Stimulated activated CD8-positive, alpha-beta memory T cell treated with anti-CD3 and anti-CD28 coated beads, Interleukin-7, amount 100 ng/mL, for 24 hours (primary cell): Measurements from ENCODE around the gene ZNF512B.
"Not testable (repeated sequence)": the region's sequence is repeated elsewhere in the genome, so short reads cannot be mapped to it uniquely, and the experiment has no call there.

Experiments used
- DNase-seq: peaks from one replicate; pipeline ENCODE4 v3.0.0-alpha.2; 2020; ENCODE audit warnings: low read depth

Gene ZNF512B, protein sequence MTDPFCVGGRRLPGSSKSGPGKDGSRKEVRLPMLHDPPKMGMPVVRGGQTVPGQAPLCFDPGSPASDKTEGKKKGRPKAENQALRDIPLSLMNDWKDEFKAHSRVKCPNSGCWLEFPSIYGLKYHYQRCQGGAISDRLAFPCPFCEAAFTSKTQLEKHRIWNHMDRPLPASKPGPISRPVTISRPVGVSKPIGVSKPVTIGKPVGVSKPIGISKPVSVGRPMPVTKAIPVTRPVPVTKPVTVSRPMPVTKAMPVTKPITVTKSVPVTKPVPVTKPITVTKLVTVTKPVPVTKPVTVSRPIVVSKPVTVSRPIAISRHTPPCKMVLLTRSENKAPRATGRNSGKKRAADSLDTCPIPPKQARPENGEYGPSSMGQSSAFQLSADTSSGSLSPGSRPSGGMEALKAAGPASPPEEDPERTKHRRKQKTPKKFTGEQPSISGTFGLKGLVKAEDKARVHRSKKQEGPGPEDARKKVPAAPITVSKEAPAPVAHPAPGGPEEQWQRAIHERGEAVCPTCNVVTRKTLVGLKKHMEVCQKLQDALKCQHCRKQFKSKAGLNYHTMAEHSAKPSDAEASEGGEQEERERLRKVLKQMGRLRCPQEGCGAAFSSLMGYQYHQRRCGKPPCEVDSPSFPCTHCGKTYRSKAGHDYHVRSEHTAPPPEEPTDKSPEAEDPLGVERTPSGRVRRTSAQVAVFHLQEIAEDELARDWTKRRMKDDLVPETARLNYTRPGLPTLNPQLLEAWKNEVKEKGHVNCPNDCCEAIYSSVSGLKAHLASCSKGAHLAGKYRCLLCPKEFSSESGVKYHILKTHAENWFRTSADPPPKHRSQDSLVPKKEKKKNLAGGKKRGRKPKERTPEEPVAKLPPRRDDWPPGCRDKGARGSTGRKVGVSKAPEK

DNA sequence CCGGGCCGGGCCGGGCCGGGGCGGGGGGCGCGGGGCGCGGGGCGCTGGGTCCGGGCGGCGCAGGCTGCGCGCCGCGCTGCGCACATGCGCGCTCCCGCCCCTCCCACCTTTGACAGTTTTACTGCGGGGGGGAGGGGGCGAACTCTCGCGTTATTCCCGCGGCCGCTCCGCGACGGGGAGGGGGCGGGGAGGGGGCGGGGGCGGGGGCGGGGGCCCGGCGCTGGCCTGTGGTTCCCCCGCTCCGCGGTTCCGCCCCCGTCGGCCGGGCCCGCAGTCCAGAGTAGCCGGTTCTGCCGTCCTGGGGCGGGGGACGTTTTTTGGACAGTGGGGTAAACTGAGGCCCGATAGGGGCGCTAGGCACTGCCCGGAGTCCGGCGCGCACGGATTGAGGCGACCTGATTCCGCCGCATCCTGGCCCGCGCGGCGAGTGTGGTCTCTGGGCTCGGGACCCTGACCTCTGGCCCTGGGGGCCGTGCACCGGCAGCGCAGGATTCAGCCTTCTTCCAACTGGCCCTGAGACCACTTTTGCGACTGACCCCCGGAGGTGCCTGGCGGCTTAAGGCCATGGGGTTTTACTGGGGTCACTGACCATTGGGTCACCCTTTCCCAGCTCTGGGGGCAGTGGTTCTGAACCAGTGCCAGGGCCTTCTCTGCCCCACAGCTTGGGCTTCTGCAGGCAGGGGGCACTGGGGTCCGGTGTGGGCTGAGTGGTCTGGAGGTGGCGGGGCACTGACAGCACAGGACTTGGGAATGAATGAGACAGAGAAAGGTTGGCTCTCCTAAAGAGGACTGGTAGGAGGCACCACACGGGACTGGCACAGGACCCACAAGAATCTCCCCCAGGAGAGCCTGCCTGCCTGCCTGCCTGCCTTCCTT, at the start of gene ZNF512B:
Gene ZNF512B, minus strand, starts transcription at position 93 of the 876 bp plus-strand sequence. CDS start 1,980 bp downstream, outside the sequence.
- DNase-seq: no peak

DNA sequence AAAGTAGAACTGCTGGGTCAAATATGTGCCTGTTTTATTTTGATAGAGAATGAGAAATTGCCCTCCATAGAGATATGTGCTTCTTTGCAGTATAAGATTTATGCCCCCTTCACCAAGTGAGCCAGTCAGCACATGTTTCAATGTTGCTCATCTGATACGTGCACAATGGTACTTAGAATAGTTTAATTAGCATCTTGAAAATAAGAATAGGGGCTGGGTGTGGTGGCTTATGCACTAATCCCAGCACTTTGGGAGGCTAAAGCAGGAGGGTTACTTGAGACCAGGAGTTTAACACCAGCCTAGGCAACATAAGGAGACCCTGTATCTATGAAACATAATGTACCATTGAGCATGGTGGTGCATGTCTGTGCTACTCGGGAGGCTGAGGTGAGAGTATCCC, 45.9 kb upstream of the ZNF512B start:
- DNase-seq: no peak

DNA sequence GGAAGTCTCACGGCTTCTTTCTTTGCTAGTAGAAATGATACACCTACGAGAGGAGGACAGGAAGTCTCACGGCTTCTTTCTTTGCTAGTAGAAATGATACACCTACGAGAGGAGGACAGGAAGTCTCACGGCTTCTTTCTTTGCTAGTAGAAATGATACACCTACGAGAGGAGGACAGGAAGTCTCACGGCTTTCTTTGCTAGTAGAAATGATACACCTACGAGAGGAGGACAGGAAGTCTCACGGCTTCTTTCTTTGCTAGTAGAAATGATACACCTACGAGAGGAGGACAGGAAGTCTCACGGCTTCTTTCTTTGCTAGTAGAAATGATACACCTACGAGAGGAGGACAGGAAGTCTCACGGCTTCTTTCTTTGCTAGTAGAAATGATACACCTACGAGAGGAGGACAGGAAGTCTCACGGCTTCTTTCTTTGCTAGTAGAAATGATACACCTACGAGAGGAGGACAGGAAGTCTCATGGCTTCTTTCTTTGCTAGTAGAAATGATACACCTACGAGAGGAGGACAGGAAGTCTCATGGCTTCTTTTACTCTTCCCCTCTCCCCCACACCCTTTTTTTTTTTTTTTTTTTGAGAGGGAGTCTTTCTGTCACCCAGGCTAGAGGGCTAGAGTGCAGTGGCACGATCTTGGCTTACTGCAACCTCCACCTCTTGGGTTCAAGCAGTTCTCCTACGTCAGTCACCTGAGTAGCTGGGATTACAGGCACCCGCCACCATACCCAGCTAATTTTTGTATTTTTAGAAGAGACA, 42.8 kb upstream of the ZNF512B start:
- not testable (repeated sequence) for DNase-seq

DNA sequence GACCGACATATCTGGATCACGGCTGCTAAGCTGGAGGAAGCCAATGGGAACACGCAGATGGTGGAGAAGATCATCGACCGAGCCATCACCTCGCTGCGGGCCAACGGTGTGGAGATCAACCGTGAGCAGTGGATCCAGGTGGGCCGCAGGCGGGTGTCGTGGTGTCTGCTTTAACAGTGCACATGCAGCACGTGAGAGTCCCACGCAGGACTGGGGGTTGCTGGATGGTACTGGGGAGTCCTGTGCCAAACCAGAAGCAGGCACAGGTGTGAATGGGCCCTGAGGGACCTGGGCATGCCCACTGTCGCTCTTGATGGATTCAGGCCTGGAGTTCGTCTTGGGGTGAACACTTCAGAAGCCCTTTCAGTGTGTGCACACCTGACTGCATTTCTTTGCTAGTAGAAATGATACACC, 41.6 kb upstream of the ZNF512B start:
- DNase-seq: no peak

DNA sequence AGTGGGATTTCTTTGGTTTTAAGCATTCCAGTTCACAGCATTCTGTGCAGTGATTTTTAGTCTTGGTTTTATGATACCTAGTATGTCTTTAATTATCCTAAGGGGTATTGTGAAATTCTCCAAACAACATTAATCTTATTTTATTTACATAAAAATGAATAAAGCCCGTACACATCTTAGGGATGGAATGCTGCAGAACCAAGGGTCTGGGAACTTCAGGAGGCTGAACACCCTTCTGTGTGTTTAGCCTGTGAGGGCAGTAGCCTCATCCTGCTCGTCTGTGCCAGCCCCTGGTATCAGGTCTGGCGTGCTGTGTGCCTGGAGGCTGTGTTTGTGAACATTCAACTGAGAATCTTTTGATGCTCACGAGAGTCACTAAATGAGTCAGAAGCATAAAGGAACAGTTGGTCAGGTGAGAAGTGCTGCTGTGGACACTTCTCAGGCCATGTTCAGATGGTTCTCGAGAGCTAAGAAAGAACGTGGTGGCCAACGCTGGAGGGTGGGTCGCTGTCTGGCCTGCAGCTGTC, 41.0 kb upstream of the ZNF512B start:
- DNase-seq: no peak

DNA sequence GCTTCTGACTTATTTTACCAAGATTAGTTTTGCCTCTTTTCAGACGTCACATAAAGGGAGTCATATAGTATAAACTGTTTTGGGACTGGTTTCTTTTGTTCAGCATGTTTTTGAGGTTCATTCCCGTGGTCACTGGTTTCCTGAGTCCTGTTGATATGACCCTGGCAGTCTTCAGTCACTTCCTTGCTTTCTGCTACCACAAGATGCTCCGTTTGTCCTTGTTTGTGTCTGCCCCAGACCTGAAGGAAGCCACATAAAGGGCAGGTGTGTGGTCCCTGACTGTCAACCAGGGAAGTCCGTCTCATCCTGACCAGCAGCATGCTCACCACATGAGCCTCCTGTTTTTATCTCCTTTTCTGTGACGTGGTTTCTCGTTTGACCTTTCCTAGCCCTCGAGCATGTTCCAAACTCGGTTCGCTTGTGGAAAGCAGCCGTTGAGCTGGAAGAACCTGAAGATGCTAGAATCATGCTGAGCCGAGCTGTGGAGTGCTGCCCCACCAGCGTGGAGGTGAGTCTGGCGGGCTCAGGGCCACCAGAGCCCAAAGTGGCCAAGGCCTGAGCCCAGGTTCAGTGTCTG, 40.2 kb upstream of the ZNF512B start:
- DNase-seq: no peak

DNA sequence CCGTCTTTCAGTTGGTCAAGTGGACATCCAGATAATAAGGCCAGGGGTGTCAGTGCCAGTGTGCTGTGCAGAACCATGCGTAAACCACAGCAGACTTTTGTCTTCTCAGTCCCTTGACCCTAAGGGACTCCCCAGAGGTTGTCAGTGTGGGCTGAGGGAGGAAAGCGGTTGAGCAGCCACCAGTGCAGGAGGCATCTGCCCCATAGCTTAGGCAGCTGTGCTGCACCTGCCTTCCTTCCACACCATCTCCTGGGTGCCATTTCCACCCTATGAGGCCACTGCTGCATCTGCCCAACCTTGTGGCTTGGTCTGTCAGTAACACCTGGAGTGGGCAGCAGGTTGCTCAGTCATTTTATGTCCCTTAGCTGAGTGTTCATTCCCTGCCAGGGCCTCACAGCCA, 37.2 kb upstream of the ZNF512B start:
- DNase-seq: no peak

DNA sequence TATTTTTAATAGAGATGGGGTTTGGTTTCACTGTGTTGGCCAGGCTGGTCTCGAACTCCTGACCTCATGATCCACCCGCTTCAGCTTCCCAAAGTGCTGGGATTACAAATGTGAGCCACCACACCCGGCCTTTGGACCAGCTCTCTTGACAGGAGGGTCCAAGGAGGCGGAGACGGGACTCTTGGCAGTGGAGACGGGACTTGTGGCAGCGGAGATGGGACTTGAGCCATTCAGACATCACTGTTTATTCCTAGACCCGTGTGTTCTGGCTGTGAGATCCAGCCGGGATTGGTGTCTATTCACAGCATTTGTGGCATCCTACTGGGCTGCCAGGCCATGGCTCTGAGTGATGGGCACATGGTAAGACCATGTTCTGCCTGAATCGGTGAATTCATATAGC, 36.8 kb upstream of the ZNF512B start:
- no peak for DNase-seq

DNA sequence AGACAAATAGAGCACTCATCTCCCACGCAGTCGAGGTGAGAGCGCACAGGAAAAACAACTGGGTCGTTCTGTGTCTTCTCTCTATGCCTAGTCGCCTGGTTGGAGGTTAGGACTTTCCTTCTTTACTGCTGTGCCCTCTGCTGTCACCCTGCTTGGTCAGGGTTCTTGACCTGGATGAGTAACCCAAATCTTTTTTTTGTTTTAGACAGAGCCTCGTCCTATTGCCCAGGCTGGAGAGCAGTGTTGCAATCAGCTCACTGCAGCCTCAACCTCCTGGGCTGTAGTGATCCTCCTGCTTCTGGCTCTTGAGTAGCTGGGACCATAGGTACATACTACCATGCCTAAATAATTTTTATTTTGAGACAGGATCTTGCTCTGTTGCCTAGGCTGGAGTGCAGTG, 35.7 kb upstream of the ZNF512B start:
- no peak for DNase-seq

DNA sequence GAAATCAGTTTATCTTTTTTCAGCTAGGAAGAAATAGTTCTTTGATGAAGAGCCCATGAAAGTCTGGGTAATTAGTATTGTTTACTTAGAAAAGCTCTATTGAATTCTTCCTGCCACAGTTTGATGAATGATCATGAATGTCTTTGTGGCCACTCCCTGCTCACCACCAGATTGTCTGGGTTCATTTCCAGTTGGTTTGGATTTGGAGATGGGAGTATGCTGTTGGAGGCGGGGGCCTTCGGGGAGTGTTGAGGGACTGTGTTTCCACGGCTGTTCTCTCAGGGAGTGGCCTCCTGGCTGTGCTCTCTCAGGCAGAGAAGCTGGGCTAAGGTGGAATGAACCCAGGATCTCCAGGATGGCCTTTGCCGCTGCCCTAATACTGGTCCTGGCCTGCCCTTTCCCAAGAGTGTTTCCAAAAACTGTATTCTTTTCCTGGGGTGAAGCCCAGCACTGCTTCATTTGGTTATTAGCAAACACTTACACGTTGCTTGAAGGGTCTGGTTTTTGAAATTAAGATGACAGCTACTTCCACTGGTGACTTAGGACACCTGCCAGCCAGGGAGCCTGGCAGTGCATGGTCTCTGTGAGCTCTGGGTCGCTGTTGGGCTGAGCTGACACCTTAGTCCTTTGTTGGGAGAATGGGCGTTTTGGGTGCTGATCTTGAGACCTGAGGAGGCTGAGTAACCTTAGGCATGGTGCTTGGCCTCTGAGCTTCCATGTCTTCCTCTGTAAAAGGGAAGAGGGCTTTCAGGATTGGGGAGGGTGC, 34.4 kb upstream of the ZNF512B start:
- no peak for DNase-seq

DNA sequence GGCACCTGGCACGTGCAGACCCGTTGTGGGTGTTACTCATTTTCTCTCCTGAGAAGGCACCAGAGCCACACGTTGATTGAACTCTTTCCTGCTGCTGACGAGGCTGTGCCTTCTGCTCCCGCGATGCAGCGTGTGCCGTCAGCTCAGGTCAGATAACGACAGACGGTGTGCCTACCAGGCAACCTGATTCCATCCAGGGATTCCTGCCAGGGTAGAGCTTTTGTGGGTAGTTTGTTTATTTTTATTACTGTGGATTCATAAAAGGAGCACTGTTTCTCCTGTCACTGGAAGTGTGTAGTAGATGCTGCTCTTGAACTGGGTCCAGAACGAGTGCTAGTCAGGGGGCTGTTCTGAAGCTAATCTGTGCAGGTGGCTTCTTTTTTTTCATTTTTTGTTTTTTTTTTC, 31.9 kb upstream of the ZNF512B start:
- DNase-seq: no peak

DNA sequence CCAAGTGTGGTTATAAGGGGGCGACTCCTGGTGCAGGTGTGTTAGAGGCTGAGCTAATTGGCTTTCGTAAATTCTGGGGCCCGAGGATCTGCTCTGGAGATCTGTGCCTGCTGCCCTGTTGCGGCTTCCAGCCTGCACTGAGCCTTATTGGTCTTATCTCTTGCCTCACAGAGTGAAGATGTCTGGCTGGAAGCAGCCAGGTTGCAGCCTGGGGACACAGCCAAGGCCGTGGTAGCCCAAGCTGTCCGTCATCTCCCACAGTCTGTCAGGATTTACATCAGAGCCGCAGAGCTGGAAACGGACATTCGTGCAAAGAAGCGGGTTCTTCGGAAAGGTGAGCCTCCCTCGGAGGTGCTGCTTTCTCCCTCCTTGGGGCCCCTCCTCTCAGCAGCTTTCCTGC, 31.2 kb upstream of the ZNF512B start:
- no peak for DNase-seq

DNA sequence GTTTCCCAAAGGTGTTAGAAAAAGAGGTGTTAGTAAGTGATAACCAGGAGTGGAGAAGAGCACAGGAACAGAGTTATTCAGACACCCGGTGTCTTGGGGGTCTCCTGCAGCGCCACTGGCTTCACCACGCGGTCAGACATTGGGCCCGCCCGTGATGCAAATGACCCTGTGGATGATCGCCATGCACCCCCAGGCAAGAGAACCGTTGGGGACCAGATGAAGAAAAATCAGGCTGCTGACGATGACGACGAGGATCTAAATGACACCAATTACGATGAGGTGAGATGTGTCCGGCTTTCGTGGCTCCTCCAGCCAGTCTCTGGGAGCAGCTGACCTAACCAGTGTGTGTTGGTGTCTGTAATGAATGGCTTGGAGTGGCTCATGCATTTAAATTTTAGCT, 13.2 kb upstream of the ZNF512B start:
- DNase-seq: no peak

DNA sequence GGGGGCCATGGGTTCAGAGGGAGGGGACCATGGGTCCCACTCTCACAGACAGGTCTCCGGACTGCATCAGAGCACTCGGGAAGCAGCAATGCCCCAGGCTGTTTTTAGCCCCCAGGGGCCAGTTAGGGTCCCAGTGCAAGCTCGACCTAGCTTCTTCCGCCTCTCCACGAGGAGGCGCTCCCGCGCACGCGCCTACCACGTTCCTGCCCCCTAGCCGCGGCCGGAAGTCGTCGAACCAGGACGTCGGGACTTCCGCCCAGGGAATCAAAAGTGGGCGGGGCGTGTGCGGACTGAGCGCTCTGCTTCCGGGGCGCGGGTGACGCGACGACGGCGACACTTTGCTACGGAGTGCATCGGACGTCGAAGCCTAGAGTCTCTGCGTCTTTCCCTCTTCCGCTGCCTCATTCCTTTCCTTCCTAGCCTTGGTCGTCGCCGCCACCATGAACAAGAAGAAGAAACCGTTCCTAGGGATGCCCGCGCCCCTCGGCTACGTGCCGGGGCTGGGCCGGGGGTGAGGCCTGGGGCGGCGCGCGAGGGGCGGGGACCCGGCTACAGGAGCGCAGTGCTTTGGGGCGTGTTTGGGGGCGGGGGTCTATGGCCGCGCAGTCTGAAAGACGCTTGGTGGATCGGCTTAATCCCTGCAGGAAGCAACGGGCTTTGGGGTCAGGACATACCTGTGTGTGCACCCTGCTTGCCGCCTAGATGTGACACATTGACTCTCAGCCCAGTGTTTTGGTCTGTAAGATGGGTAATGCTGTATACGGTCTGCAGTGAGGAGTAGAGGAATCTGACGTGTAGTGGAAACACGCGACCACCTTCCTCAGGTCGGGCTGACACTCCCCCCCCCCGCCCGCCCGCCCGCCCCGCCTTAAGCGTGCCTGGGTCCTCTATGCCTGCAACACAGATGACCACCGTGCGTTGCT, 11.3 kb upstream of the ZNF512B start, which contains the start of gene PRPF6:
Gene PRPF6, plus strand, starts transcription at position 327 of the 923 bp plus-strand sequence. Its CDS starts 114 bp downstream, at position 441.
- DNase-seq: peak; percentile 86

DNA sequence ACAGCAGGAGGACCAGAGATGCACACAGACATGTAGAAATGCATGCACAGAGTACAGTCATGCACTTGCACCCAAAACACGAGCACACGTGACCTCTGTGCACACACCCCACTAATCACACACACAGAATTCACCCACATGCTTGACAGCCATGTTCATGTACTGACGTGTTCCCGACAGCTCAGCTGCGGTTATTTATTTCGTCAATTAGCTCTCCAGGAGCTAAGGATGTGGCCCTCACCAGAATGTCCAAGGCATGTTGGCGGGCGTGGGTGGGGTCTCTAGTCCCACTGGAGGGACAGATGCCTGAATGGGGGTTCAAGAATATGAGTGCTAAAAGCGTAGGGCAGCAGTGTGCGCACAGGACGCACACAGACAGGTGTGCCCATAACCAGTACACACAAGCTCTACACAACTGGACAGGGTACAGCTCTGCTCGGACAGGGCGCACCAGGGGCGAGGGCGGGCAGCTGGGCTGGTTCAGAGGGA, 10.6 kb upstream of the ZNF512B start:
- no peak for DNase-seq

DNA sequence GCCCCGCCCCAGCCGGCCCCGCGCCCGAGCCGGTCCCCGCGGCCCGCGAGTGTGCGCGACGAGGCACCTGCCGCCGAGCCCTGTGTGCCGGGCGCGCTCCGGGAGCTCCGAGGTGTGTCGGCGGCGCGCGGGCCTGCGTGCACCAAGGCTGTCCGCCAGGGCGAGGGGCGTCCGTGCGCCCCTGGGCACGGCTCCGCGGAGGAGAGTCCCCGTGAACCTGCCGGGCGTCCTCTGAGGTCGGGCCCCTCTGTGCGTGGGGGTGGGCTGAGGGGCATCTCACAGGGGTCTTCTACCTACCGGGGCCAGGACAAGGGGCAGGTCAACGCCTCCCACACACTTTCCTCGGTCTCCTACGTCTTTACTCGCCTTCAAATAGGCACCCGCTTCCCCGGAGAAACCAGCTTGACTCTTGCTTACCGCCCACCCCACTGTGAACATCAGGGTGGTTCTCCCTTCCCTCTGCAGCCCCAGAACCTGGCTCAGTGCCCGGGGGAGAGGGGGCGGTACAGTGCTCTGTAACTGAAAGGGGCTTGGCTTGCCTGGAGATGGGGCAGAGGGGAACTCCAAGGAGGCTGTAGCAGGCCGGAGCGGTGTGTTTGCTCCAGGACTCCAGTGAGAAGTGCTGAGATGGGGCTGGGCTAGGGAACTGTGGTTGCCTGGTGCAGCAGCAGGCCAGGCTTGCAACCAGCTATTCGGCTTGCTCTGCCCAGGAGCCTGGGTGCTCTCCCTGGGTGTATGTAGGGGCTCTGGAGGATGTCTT, 10.0 kb upstream of the ZNF512B start, which contains the start of gene SAMD10:
Gene SAMD10, minus strand, starts transcription at position 86 of the 760 bp plus-strand sequence. CDS start 175 bp downstream, outside the sequence.
- DNase-seq: no peak

DNA sequence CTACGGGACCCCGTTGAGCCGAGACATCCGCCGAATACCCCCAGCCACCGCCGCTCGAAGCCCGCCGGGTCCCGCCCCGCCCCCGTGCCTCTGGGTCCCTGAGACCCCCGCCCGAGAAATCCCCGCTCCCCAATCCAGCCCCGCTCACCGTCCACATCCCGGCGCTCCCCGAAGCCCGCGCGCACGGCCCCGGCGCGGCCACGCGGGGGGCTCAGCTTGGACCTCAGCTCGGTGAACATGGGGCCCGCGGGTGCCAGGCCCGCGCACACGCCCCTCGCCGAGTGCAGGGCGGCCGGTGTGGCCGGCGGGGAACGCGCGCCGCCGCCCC, 9.5 kb upstream of the ZNF512B start:
- DNase-seq: no peak
